HG02884 (cell line): ENCODE results near the gene MGLL.

Source experiments
- ATAC-seq: cut with Tn5 transposase; IDR thresholded peaks from one replicate; pipeline ENCODE4 v1.9.1; 2021; ENCODE audit warnings: mild to moderate bottlenecking, moderate library complexity; ENCODE audit not compliant: unreplicated experiment

The MGLL gene

GRCh38 chr3:127639173-127640041 lies 182.9 kb downstream of the MGLL start:
- ATAC-seq, result no peak
